Muscle of back (tissue), 13 donors: ENCODE measurements around the gene LRRC63. TPM values are rescaled to one million over a fixed set of nuclear protein-coding genes. Genes with fewer than 3 reads are reported as not detected.
A peak's percentile ranks its signal among the peaks of the same experiment; 100 is the strongest.
"Not testable (repeated sequence)": the region's sequence is repeated elsewhere in the genome, so short reads cannot be mapped to it uniquely, and the experiment has no call there.

Source experiments
- DNase-seq, 3 donors: peaks; one replicate each; pipeline versions ENCODE4 v3.0.0 to v3.0.0-alpha.2; 2013
- long read RNA-seq, 9 donors: transcript quantifications; one replicate each; lab custom pipeline, GENCODE V29; 2026
- polyA plus RNA-seq, 10 donors: library from polyadenylated mRNA; unstranded; fragments of 120-200 nt; gene quantifications; one replicate each; pipeline ENCODE4 v1.2.1, GENCODE V29; 2013; ENCODE audit not compliant: insufficient read length in 10 of 10

LRRC63 gene, protein sequence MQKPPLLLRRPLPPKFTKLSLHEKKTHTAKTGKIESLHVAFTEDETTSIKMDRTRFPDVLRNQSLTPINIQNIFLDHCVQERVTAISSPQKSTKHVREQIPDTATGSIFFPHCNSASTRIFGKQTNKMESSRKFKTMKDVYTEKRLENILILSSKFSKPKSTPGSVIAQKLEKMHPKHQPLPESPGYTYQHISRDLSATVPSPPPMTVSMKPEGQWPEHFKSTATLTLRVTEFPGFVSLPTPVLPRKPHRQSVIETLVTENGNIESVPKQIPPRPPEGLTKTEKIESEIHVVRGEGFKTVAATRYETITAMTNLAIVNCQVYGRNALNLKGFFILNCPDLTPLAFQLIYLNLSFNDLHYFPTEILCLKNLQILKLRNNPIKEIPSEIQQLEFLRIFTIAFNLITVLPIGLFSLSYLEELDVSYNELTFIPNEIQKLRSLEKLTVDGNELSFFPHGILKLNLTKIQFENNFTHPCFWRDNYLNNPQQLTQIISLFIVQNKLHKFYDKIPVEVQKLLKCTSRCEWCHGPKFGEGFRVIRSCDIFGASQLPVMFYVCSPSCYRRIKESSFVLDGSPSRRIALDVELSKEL
- polyA plus RNA-seq: under 1 TPM in 5 of 10 donors, not detected in 5; 0.11 to 0.25 (median 0.14) TPM
- long read RNA-seq, donor 1: 0 reads
- long read RNA-seq, donor 2: 0 reads
- long read RNA-seq, donor 3: 0 reads
- long read RNA-seq, donor 4: 0 reads
- long read RNA-seq, donor 5: 0 reads
- long read RNA-seq, donor 6: 0 reads
- long read RNA-seq, donor 7: 0 reads
- long read RNA-seq, donor 8: 0 reads
- long read RNA-seq, donor 9: 0 reads

- DNase-seq: peak; percentile 37 to 79 (median 55)
Observed at GRCh38 chr13:46211483-46212351, at the start of gene LRRC63. Gene LRRC63 (plus strand): TSS chr13:46211928. CDS start chr13:46213035, 1,107 bp downstream.

- DNase-seq: not testable (repeated sequence)
Observed at GRCh38 chr13:46162741-46163140, 49.0 kb upstream of the LRRC63 start.

GRCh38 chr13:46164661-46165060 lies 47.1 kb upstream of the LRRC63 start:
- no peak for DNase-seq

GRCh38 chr13:46165485-46166223 lies 46.1 kb upstream of the LRRC63 start:
- DNase-seq: no peak

GRCh38 chr13:46166224-46166584 lies 45.5 kb upstream of the LRRC63 start:
- no peak for DNase-seq

DNA sequence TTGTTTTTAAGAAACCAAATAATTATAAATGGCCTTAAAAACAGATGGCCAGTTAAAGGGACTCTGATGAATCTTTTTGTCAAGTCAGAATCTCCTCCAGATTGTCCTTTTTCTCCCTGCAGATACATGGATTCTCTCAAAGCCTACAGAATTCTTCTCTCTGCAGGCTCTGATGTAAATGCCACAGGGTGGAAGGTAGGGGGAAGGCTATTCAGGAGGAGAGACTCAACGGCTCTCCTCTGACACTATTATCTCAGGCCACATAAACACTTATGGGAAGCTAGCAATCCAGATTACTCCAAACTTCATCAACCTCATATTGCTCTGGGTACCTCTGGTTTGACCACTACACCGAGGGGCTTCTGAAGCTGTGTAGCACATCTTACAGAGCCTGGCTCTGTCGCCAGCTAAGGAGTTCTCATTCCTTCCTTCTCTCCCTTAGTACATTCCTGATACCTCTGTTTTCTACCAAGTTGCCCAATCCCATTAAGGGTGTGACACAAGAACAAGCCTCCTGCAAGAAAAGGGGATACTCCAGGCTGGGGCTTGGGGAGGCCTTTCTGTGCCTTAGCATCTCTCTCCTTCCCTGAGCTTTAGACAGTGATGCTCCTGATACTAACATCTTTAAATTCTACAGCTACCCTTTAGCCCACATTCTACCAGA lies 44.6 kb upstream of the LRRC63 start:
- DNase-seq: no peak

GRCh38 chr13:46168341-46168740 lies 43.4 kb upstream of the LRRC63 start:
- peak in 1 of 3 donors; percentile 46 for DNase-seq

DNA sequence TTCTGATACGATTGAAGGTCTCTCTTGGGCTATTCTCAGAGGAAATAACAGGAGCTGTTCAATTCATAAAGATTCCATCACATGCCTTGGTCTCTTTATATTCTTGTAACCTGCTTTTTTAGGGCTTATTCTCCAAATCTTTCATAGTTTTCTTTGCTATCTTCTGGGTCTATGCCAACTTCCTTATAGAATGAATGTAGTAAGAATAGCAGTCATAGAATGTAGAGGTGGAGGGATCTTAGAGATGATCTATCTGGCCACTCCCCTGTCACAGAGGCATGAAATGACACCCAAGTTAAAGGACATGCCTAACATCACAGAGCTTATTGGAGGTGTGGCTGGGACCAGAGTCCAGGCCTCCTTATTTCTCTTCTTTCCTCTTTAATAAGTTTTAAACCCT lies 42.9 kb upstream of the LRRC63 start:
- no peak for DNase-seq

- no peak for DNase-seq
Observed at GRCh38 chr13:46169758-46170157, 42.0 kb upstream of the LRRC63 start.

GRCh38 chr13:46170268-46170667 lies 41.5 kb upstream of the LRRC63 start:
- DNase-seq: no peak

- DNase-seq: peak in 1 of 3 donors; percentile 29
Observed at GRCh38 chr13:46170687-46171086, 41.0 kb upstream of the LRRC63 start.

DNA sequence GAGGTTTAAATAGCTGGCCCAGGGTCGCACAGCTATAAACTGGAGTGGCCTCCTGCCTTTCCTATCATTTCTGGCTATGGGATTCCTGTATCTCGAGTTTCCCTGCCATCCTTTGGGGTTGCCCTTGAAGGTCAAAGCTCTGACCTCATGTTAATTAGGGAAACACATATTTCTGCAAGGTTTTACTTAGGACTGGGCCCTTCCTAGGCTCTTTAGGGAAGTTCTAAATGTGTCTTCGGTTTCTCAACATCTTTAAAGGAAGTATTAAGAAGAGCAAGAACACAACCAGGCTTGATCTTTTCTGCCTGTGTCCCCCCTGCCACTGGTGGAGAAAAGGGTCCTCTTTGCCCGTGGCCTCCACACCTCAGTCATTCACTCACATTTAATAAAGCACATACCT lies 40.5 kb upstream of the LRRC63 start:
- DNase-seq: no peak

GRCh38 chr13:46171739-46172138 lies 40.0 kb upstream of the LRRC63 start:
- DNase-seq: no peak

GRCh38 chr13:46172531-46172991 lies 39.2 kb upstream of the LRRC63 start:
- DNase-seq: no peak

- DNase-seq: no peak
Observed at GRCh38 chr13:46173656-46174055, 38.1 kb upstream of the LRRC63 start.

DNA sequence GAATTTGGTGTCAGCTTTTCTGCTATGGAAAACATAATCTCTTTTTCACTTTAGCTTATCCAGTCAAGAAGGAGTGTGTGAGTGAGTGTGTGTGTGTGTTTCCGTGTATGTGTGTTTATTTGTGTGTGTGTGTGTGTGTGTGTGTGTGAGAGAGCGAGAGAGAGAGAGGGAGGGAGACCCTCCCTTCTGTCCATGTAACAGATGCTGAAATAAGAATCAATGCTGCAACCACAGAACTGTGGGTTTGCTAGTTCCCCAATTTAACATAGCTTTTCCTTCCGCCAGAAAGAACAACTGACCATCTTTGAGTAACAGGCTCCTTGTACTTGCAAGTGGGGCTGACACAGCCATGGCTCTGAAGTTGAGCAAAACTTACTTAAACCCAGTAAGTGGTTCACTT lies 35.0 kb upstream of the LRRC63 start:
- peak in 1 of 3 donors; percentile 34 for DNase-seq

GRCh38 chr13:46178143-46178542 lies 33.6 kb upstream of the LRRC63 start:
- no peak for DNase-seq

- DNase-seq: no peak
Observed at GRCh38 chr13:46178821-46179220, 32.9 kb upstream of the LRRC63 start.

GRCh38 chr13:46179491-46179908 lies 32.2 kb upstream of the LRRC63 start:
- no peak for DNase-seq

GRCh38 chr13:46179969-46180763 lies 31.6 kb upstream of the LRRC63 start:
- DNase-seq: no peak
